GM18505 (cell line): Measurements from ENCODE around the gene RECQL5.

Experiments used
- ATAC-seq: cut with Tn5 transposase; IDR thresholded peaks from one replicate; pipeline ENCODE4 v1.9.1; 2021; ENCODE audit not compliant: unreplicated experiment
- POLR2A ChIP-seq: IDR thresholded peaks from 4 replicates; pipeline ENCODE4 v1.6.1; 2011; ENCODE audit warnings: borderline replicate concordance; ENCODE audit not compliant: insufficient read depth, insufficient read length; ENCODE audit errors: extremely low read depth

RECQL5 gene

GRCh38 chr17:75617218-75617617 is 49.7 kb downstream of the RECQL5 start:
- TF ChIP-seq POLR2A: no peak
- ATAC-seq: no peak

- no peak for TF ChIP-seq POLR2A
- ATAC-seq: no peak
These were observed 50.3 kb downstream of the RECQL5 start for GRCh38 chr17:75616521-75617122.

- no peak for TF ChIP-seq POLR2A
- ATAC-seq: no peak
These were observed 51.7 kb downstream of the RECQL5 start for GRCh38 chr17:75615301-75615700.

GRCh38 chr17:75614556-75615270 is 52.2 kb downstream of the RECQL5 start:
- no peak for TF ChIP-seq POLR2A
- ATAC-seq: no peak

- no peak for TF ChIP-seq POLR2A
- no peak for ATAC-seq
These were observed 52.9 kb downstream of the RECQL5 start for GRCh38 chr17:75614006-75614405.

GRCh38 chr17:75612906-75613626 is 53.9 kb downstream of the RECQL5 start:
- ATAC-seq: no peak
- no peak for TF ChIP-seq POLR2A

- TF ChIP-seq POLR2A: no peak
These were observed 55.0 kb downstream of the RECQL5 start for GRCh38 chr17:75611851-75612429.

GRCh38 chr17:75610103-75610984 is 56.6 kb downstream of the RECQL5 start:
- no peak for TF ChIP-seq POLR2A
- no peak for ATAC-seq

More at GRCh38 chr17:75611851-75612429, 55.0 kb downstream of the RECQL5 start:
- no peak for ATAC-seq

GRCh38 chr17:75607086-75607485 is 59.9 kb downstream of the RECQL5 start:
- no peak for TF ChIP-seq POLR2A
- no peak for ATAC-seq

- no peak for ATAC-seq
- no peak for TF ChIP-seq POLR2A
These were observed 61.2 kb downstream of the RECQL5 start for GRCh38 chr17:75605790-75606189.

- TF ChIP-seq POLR2A: no peak
- ATAC-seq: no peak
These were observed 62.8 kb downstream of the RECQL5 start for GRCh38 chr17:75604034-75604695.

GRCh38 chr17:75603123-75603522 is 63.8 kb downstream of the RECQL5 start:
- no peak for TF ChIP-seq POLR2A
- ATAC-seq: no peak
